Subcutaneous abdominal adipose tissue (tissue), 5 donors: Measurements from ENCODE around the gene MPHOSPH6.
"Not testable (repeated sequence)": the region's sequence is repeated elsewhere in the genome, so short reads cannot be mapped to it uniquely, and the experiment has no call there.

ENCODE experiments used
- H3K27ac ChIP-seq: one replicate; pipeline ENCODE4 v1.7.0; 2013; ENCODE audit warnings: low read depth, mild to moderate bottlenecking, inconsistent platforms, low read length, moderate library complexity
- H3K27me3 ChIP-seq, 5 donors: one replicate each; pipeline ENCODE4 v1.7.0; 2013; ENCODE audit warnings: low read length in 5 of 5, inconsistent platforms in 1 of 5; ENCODE audit not compliant: control insufficient read depth in 5 of 5, insufficient read depth in 4 of 5
- H3K36me3 ChIP-seq, 5 donors: one replicate each; pipeline ENCODE4 v1.7.0; 2013; ENCODE audit warnings: low read length in 5 of 5; ENCODE audit not compliant: control insufficient read depth in 5 of 5, insufficient read depth in 5 of 5
- H3K4me1 ChIP-seq, 5 donors: one replicate each; pipeline ENCODE4 v1.7.0; 2013; ENCODE audit warnings: low read length in 5 of 5, mild to moderate bottlenecking in 3 of 5, moderate library complexity in 1 of 5; ENCODE audit not compliant: control insufficient read depth in 5 of 5, insufficient read depth in 5 of 5
- H3K4me3 ChIP-seq, 5 donors: one replicate each; pipeline ENCODE4 v1.7.0; 2013; ENCODE audit warnings: low read length in 5 of 5, low read depth in 1 of 5
- H3K9ac ChIP-seq, 5 donors: one replicate each; pipeline ENCODE4 v1.7.0; 2013; ENCODE audit warnings: low read length in 5 of 5, mild to moderate bottlenecking in 4 of 5, moderate library complexity in 3 of 5
- H3K9me3 ChIP-seq, 5 donors: one replicate each; pipeline ENCODE4 v1.7.0; 2013; ENCODE audit warnings: low read length in 5 of 5; ENCODE audit not compliant: control insufficient read depth in 5 of 5
- donor health status: healthy.
- donor health status: healthy.
- donor health status: healthy.
- donor health status: healthy.
- donor health status: healthy.

MPHOSPH6 gene

DNA sequence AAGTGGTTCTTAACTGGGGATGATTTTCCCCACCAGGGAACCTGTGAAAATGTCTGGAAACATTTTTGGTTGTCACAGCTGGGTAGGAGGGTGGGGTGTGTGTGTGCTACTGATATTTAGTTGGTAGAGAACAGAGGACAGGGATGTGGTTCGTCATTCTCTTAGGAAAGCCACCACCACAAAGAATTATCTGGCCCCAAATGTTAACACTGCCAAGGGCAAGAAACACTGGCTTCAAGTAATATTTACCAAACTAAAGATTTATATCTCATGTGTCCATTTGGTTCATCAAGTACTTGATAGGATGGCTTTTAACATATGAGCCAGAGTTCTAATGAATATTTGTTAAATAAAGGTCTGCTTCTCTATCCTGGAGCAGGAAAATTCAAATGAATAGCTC, 19.5 kb downstream of the MPHOSPH6 start:
- peaks cover 19 to 41% (median 24%) of the 10 kb centered on the region in 5 donors for H3K36me3 ChIP-seq
- no peak overlapping the region for H3K9ac ChIP-seq

GRCh38 chr16:82149536-82149935, 20.5 kb downstream of the MPHOSPH6 start:
- Histone ChIP-seq H3K4me1 (no peaks in the 10 kb centered on the region), H3K36me3 (peaks cover 19 to 41% (median 24%) of the 10 kb centered on the region in 5 donors), H3K9me3 (no peaks in the 10 kb centered on the region), H3K27me3 (no peaks in the 10 kb centered on the region), H3K4me3 (no peak overlapping the region), H3K9ac (no peak overlapping the region), H3K27ac (no peak overlapping the region)

More for the DNA sequence above, 19.5 kb downstream of the MPHOSPH6 start:
- Histone ChIP-seq H3K27me3 (no peaks in the 10 kb centered on the region), H3K9me3 (no peaks in the 10 kb centered on the region), H3K27ac (no peak overlapping the region), H3K4me1 (no peaks in the 10 kb centered on the region), H3K4me3 (no peak overlapping the region)

GRCh38 chr16:82147546-82147945, 22.5 kb downstream of the MPHOSPH6 start:
- no peaks in the 10 kb centered on the region for H3K27me3 ChIP-seq
- no peaks in the 10 kb centered on the region for H3K4me1 ChIP-seq
- no peak overlapping the region for H3K4me3 ChIP-seq
- no peaks in the 10 kb centered on the region for H3K9me3 ChIP-seq
- H3K27ac ChIP-seq: no peak overlapping the region
- no peak overlapping the region for H3K9ac ChIP-seq
- peaks cover 19 to 35% (median 23%) of the 10 kb centered on the region in 5 donors for H3K36me3 ChIP-seq

GRCh38 chr16:82146957-82147356, 23.1 kb downstream of the MPHOSPH6 start:
- no peaks in the 10 kb centered on the region for H3K9me3 ChIP-seq
- no peak overlapping the region for H3K4me3 ChIP-seq
- no peak overlapping the region for H3K27ac ChIP-seq
- H3K27me3 ChIP-seq: no peaks in the 10 kb centered on the region
- no peak overlapping the region for H3K9ac ChIP-seq
- peaks cover 19 to 35% (median 22%) of the 10 kb centered on the region in 5 donors for H3K36me3 ChIP-seq
- no peaks in the 10 kb centered on the region for H3K4me1 ChIP-seq

DNA sequence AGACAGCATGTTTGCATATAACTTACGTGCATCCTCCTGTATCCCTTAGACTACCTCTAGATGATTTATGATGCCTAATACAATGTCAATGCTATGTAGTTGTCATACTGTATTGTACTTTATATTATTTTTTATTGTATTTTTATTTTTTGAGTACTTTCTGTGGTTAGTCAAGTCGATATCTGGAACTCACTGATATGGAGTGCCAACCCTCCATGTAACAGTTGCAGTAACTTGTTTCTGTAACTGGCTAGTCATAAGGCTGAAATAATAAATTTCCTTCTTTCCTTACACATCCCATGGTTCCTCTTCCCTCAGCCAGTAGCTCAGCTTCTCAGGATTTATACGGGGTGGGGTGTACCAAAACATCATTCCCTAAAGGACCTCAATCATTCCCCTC, 23.5 kb downstream of the MPHOSPH6 start:
- Histone ChIP-seq H3K4me3 (no peak overlapping the region), H3K27me3 (no peaks in the 10 kb centered on the region), H3K9me3 (no peaks in the 10 kb centered on the region), H3K9ac (no peak overlapping the region), H3K27ac (no peak overlapping the region), H3K36me3 (peaks cover 19 to 35% (median 22%) of the 10 kb centered on the region in 5 donors), H3K4me1 (no peaks in the 10 kb centered on the region)

GRCh38 chr16:82139286-82139571, 30.8 kb downstream of the MPHOSPH6 start:
- H3K9ac ChIP-seq, H3K27ac ChIP-seq, H3K36me3 ChIP-seq, H3K4me1 ChIP-seq, H3K9me3 ChIP-seq, H3K4me3 ChIP-seq, H3K27me3 ChIP-seq: not testable (repeated sequence)

GRCh38 chr16:82138478-82139285, 31.3 kb downstream of the MPHOSPH6 start:
- Histone ChIP-seq H3K4me1 (peaks cover 0 to 9% (median 4%) of the 10 kb centered on the region in 5 donors), H3K4me3 (no peak overlapping the region), H3K9me3 (no peaks in the 10 kb centered on the region), H3K9ac (no peak overlapping the region), H3K27me3 (no peaks in the 10 kb centered on the region), H3K27ac (no peak overlapping the region), H3K36me3 (peaks cover 0 to 2% (median 0%) of the 10 kb centered on the region in 5 donors)

DNA sequence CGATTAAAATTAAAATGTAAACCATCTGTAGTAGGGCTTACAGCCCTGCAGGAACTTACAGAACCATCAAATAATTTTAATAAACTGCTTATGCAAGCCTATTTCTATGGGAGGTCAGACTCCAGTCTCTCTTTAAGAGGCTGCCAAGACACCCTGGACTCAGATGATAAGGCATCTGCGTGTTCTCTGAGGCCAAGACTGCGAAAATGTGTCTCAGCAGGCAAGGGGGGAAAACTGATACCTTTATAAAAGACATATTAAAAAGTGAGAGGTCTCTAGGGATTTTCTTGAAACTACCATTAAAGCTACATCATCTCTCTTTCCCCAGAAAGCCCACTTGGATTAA, 32.2 kb downstream of the MPHOSPH6 start:
- peaks cover 0 to 2% (median 0%) of the 10 kb centered on the region in 5 donors for H3K36me3 ChIP-seq
- no peaks in the 10 kb centered on the region for H3K9me3 ChIP-seq
- H3K27me3 ChIP-seq: no peaks in the 10 kb centered on the region
- peaks cover 0 to 9% (median 4%) of the 10 kb centered on the region in 5 donors for H3K4me1 ChIP-seq
- H3K4me3 ChIP-seq: no peak overlapping the region
- H3K27ac ChIP-seq: no peak overlapping the region
- H3K9ac ChIP-seq: no peak overlapping the region

DNA sequence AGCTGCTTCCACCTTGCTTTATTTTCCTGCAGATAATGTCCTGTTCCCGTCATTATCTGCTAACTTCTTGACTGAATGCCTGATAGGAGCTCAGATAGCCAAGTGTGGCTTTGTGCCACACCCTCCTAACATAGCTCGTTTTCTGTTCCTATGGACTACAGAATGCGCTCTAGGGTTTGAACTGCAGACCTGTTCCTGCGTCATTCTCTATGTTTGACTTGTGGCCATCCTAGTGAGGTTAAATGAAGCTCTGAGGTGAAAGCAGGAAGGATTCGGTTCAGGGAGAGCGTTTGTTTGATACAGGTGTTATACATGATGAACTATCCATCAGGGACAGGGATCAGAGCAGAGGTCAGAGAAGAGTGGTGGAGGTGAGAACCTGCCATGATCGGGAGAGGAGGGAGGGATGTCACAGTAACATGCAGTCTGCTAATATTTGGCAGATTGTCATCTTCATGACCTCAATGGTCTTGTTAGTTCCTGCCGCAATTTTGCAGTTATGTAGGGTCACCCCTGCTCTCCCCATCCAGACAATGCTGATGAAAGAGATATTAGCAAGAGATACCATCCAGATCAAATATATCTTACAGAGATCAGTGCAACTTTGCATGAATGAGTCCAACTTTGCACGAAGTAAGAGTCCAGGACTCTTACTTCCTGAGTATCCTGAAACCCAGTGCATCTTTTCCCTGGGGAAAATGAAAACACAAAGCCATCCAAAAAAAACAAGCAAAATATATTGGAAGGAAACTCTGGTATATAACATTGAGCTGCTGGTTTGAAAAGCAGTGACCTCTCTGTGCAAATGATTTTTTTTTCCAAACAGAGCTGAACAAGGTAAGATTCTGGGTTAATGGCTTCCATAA, 32.8 kb downstream of the MPHOSPH6 start:
- peaks cover 0 to 2% (median 0%) of the 10 kb centered on the region in 5 donors for H3K36me3 ChIP-seq
- no peaks in the 10 kb centered on the region for H3K9me3 ChIP-seq
- no peak overlapping the region for H3K4me3 ChIP-seq
- H3K27ac ChIP-seq: no peak overlapping the region
- peaks cover 0 to 9% (median 4%) of the 10 kb centered on the region in 5 donors for H3K4me1 ChIP-seq
- no peaks in the 10 kb centered on the region for H3K27me3 ChIP-seq
- H3K9ac ChIP-seq: no peak overlapping the region

- Histone ChIP-seq H3K27ac (no peak overlapping the region), H3K4me3 (no peak overlapping the region), H3K9ac (no peak overlapping the region), H3K36me3 (peaks cover 0 to 2% (median 0%) of the 10 kb centered on the region in 5 donors), H3K9me3 (no peaks in the 10 kb centered on the region), H3K4me1 (peaks cover 0 to 9% (median 4%) of the 10 kb centered on the region in 5 donors), H3K27me3 (no peaks in the 10 kb centered on the region)
These were observed 34.2 kb downstream of the MPHOSPH6 start for GRCh38 chr16:82135844-82136243.
